K562 (cell line): Measurements from ENCODE around the gene DYSF. TPM values are rescaled to one million over a fixed set of nuclear protein-coding genes. Genes with fewer than 3 reads are reported as not detected.

Experiments
- ATAC-seq: fragments of 200-7000 bp; cut with Tn5 transposase; 3 replicates; pipeline ENCODE4 v1.9.1; 2020; ENCODE audit warnings: moderate library complexity
- BruUV-seq: library from RNA; stranded (reverse); fragments of 400-500 nt; replicated peaks from 2 replicates; lab custom pipeline; 2021; lab: Mats Ljungman, UMichigan
- CTCF ChIA-PET: fragments of 300-600 bp; formaldehyde crosslinking; extraction: SDS; loops from one replicate; lab custom pipeline; 2021; ENCODE audit warnings: low intra/inter-chr PET ratio; lab: Yijun Ruan, JAX
- POLR2A ChIA-PET: fragments of 300-600, 350-650 bp; sonication (Branson Sonifier 250); formaldehyde crosslinking; extraction: SDS; loops from one replicate; lab custom pipeline; 2021; ENCODE audit warnings: antibody characterized with exemption, inconsistent platforms; lab: Yijun Ruan, JAX
- DNase-seq, 4 experiments: peaks; one replicate each; pipeline versions ENCODE4 v3.0.0 to v3.0.0-alpha.2; 2011 to 2018; ENCODE audit warnings: low spot score in 3 of 4, mixed read lengths in 3 of 4; ENCODE audit errors: extremely low read depth in 1 of 4
- FAIRE-seq: peaks from 2 replicates; lab custom pipeline; 2011; peaks lifted over from hg19 to GRCh38; lab: Jason Lieb, UNC
- H2AFZ ChIP-seq: 2 replicates; pipeline ENCODE4 v1.6.0; 2011; ENCODE audit warnings: low read depth, low read length, control low read depth, inconsistent platforms
- H3K27ac ChIP-seq: fragments of 200-600 bp; 3 replicates; pipeline ENCODE4 v1.8.0; 2011; ENCODE audit warnings: low read depth, mild to moderate bottlenecking, control low read depth, inconsistent platforms, low read length, moderate library complexity, mixed read lengths; ENCODE audit errors: extremely low read depth
- H3K27me3 ChIP-seq, 2 experiments: fragments of 300-600 bp in 1 of 2; 2 replicates in 1 of 2; 3 replicates in 1 of 2; pipeline versions ENCODE4 v1.6.0 to v1.8.0; 2011; ENCODE audit warnings: inconsistent platforms in 2 of 2, low read length in 2 of 2, mild to moderate bottlenecking in 1 of 2, mixed read lengths in 1 of 2, moderate library complexity in 1 of 2; ENCODE audit not compliant: control insufficient read depth in 2 of 2, insufficient read depth in 2 of 2
- H3K36me3 ChIP-seq: fragments of 300-600 bp; 3 replicates; pipeline ENCODE4 v1.8.0; 2011; ENCODE audit warnings: mild to moderate bottlenecking, low read length, inconsistent platforms; ENCODE audit not compliant: control insufficient read depth, insufficient read depth
- H3K4me1 ChIP-seq, 2 experiments: fragments of 200-600 bp in 1 of 2; replicated peaks in 1 of 2; 2 replicates in 1 of 2; 3 replicates in 1 of 2; pipeline versions ENCODE4 v1.5.1 to v1.8.0; 2011; ENCODE audit warnings: inconsistent platforms in 2 of 2, low read length in 2 of 2, mild to moderate bottlenecking in 1 of 2, mixed read lengths in 1 of 2, moderate library complexity in 1 of 2; ENCODE audit not compliant: control insufficient read depth in 2 of 2, insufficient read depth in 2 of 2
- H3K4me2 ChIP-seq: 2 replicates; pipeline ENCODE4 v1.6.1; 2011; ENCODE audit warnings: low read length, control low read depth, inconsistent platforms, mixed read lengths; ENCODE audit not compliant: insufficient read depth
- H3K4me3 ChIP-seq: fragments of 200-600 bp; sonication (generic), shearing (Covaris generic); 2 replicates; pipeline ENCODE4 v1.5.1; 2016; ENCODE audit warnings: control low read depth, inconsistent platforms
- H3K79me2 ChIP-seq: fragments of 200-600 bp; 3 replicates; pipeline ENCODE4 v1.8.0; 2011; ENCODE audit warnings: low read length, inconsistent platforms; ENCODE audit not compliant: control insufficient read depth, insufficient read depth
- H3K9ac ChIP-seq, 2 experiments: 2 replicates each; pipeline versions ENCODE4 v1.6.0 to v1.6.1; 2011; ENCODE audit warnings: low read depth in 2 of 2, low read length in 2 of 2, control low read depth in 1 of 2, inconsistent platforms in 1 of 2, mild to moderate bottlenecking in 1 of 2, mixed read lengths in 1 of 2; ENCODE audit not compliant: insufficient read depth in 1 of 2
- H3K9me1 ChIP-seq: one replicate; pipeline ENCODE4 v1.6.0; 2011; ENCODE audit warnings: inconsistent platforms, mild to moderate bottlenecking, low read length, moderate library complexity; ENCODE audit not compliant: control insufficient read depth, insufficient read depth
- H3K9me3 ChIP-seq: replicated peaks from 2 replicates; pipeline ENCODE4 v1.5.1; 2011; ENCODE audit warnings: low read depth, low read length, inconsistent platforms; ENCODE audit not compliant: control insufficient read depth, insufficient read depth
- H4K20me1 ChIP-seq: replicated peaks from 2 replicates; pipeline ENCODE4 v1.6.1; 2011; ENCODE audit warnings: low read length, inconsistent platforms, mixed read lengths; ENCODE audit not compliant: control insufficient read depth, insufficient read depth
- ATF1 ChIP-seq, 2 experiments: fragments of 450-650 bp in 1 of 2; IDR thresholded peaks; 2 replicates each; pipeline ENCODE4 v1.6.1; 2016; ENCODE audit warnings: missing compliant biosample characterization in 1 of 2, missing genetic modification characterization in 1 of 2
- HLTF ChIP-seq: fragments of 450-650 bp; IDR thresholded peaks from 2 replicates; pipeline ENCODE4 v1.6.1; 2016
- HOXB6 ChIP-seq: fragments of 250-450 bp; sonication (Bioruptor Pico); IDR thresholded peaks from 2 replicates; pipeline ENCODE4 v1.5.1; 2022; ENCODE audit warnings: mild to moderate bottlenecking, borderline replicate concordance
- MAFG ChIP-seq: fragments of 450-650 bp; conservative IDR thresholded peaks from 2 replicates; pipeline ENCODE4 v1.6.1; 2016; ENCODE audit warnings: missing genetic modification characterization, missing compliant biosample characterization
- SIN3A ChIP-seq, 2 experiments: fragments of 150-350 bp in 1 of 2; IDR thresholded peaks; 2 replicates each; pipeline ENCODE4 v1.6.1; 2011 to 2016; ENCODE audit warnings: borderline replicate concordance in 2 of 2, low read depth in 2 of 2, low read length in 2 of 2, mild to moderate bottlenecking in 2 of 2, moderate library complexity in 2 of 2; ENCODE audit not compliant: control insufficient read depth in 1 of 2
- SMARCC2 ChIP-seq: fragments of 450-650 bp; IDR thresholded peaks from 2 replicates; pipeline ENCODE4 v1.6.1; 2017; ENCODE audit warnings: antibody characterized with exemption, moderate library complexity, mild to moderate bottlenecking, low read depth
- TEAD2 ChIP-seq: fragments of 450-650 bp; IDR thresholded peaks from 2 replicates; pipeline ENCODE4 v1.6.1; 2016; ENCODE audit warnings: missing genetic modification characterization, control low read depth, missing compliant biosample characterization
- TEAD4 ChIP-seq, 2 experiments: sonication (generic) in 1 of 2; formaldehyde crosslinking in 1 of 2; IDR thresholded peaks; 2 replicates each; pipeline versions ENCODE4 v1.6.1 to v1.8.0; 2012 to 2022; ENCODE audit warnings: borderline replicate concordance in 1 of 2, inconsistent platforms in 1 of 2, low read length in 1 of 2, mild to moderate bottlenecking in 1 of 2, missing genetic modification reagents in 1 of 2
- ZNF324 ChIP-seq: fragments of 250-450 bp; sonication (Bioruptor Pico); IDR thresholded peaks from 2 replicates; pipeline ENCODE4 v1.4.0; 2020; ENCODE audit warnings: mild to moderate bottlenecking
- ZNF431 ChIP-seq: sonication (generic); formaldehyde crosslinking; IDR thresholded peaks from 2 replicates; pipeline ENCODE4 v1.8.0; 2022; ENCODE audit warnings: mild to moderate bottlenecking, missing genetic modification reagents
- ZNF586 ChIP-seq: fragments of 450-650 bp; formaldehyde crosslinking; conservative IDR thresholded peaks from 2 replicates; pipeline ENCODE4 v1.4.0; 2020; ENCODE audit warnings: mild to moderate bottlenecking, moderate library complexity
- ZNF780A ChIP-seq: fragments of 250-450 bp; sonication (Bioruptor Pico); IDR thresholded peaks from 2 replicates; pipeline ENCODE4 v1.5.0; 2021; ENCODE audit warnings: mild to moderate bottlenecking
- WGBS: fragments of 100-300 bp; shearing (Covaris generic); methylation state at CpG from one replicate; pipeline ENCODE4 v1.1.6; 2016; ENCODE audit warnings: low coverage, mixed read lengths; ENCODE audit not compliant: insufficient coverage; ENCODE audit errors: missing lambda C conversion rate; 5-methylcytosine and 5-hydroxymethylcytosine counted together
- in situ Hi-C: fragments of 300-500 bp; cut with MboI; formaldehyde crosslinking; loops from 4 replicates; pipeline ENCODE4 v1.15.0; 2018; ENCODE audit warnings: inconsistent platforms, mixed read lengths
- intact Hi-C: fragments of 100-400 bp; cut with micrococcal nuclease; formaldehyde crosslinking; loops from 2 replicates; pipeline ENCODE4 v1.14.2; 2022
- polyA plus RNA-seq, 8 experiments: library from polyadenylated mRNA; depleted of rRNA in 4 of 8; stranded (reverse) in 5 of 8; unstranded in 3 of 8; fragments of >200 nt; fragmentation: Nextera tagmentation in 2 of 8; fragmentation: Illumina TruSeq in 1 of 8; extraction: Ambion mirVana in 2 of 8; extraction: Trizol in 1 of 8; gene quantifications; 2 replicates each; pipeline versions ENCODE4 v1.2.1 to v1.2.3, GENCODE V29; 2011 to 2014; ENCODE audit warnings: inconsistent platforms in 1 of 8, missing spikeins in 1 of 8
- total RNA-seq, 7 experiments: library from RNA; depleted of rRNA in 6 of 7; stranded (reverse); fragments of >200 nt in 6 of 7; fragmentation: Illumina TruSeq in 2 of 7; extraction: Trizol in 2 of 7; gene quantifications; 2 replicates each; pipeline versions ENCODE4 v1.2.1 to v1.2.3, GENCODE V29; 2011 to 2021; ENCODE audit warnings: low replicate concordance in 1 of 7
- TF ChIP-seq, protein P1 (sequence below): fragments of 250-450 bp; sonication (Bioruptor Pico); IDR thresholded peaks from 2 replicates; pipeline ENCODE4 v1.4.0; 2020; ENCODE audit warnings: mild to moderate bottlenecking, moderate library complexity

DYSF gene
- total and polyA plus RNA-seq, 9 of the 15 experiments (the other 6 are each of a cell fraction or from before 2014, with no cell fraction given) = 0.01 to 0.80 (median 0.29) TPM

DNA sequence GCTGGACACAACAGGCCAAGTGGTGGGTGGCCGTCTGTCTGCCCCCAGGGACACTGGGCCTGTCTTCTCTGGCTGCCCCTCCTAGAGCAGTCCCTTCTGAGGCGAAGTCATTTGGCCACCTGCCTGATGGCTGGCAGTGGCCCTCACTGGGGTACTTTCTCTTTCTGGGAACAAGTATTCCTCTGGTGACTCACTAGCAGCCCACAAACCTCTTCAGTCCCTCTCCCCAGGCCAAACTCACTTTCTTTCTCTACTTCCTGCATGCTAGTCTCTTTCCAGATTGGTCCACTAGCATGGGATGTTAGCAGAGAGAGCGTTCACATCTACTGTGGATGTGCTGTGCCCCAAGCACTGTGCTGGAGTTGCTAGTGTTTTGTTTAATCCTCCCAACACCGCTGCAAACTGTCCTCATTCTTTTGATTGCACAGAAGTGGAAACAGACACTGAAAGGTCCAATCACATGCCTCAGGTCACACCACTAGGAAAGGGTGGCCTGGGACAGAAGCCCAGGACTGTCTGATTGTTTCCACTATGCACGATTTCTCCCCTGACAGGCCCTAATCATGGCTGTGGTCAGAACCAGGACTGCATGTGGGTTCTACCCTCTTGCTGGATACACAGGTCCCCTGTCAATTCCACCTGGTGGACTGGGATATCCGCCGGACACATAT, 5.2 kb downstream of the DYSF start:
- Histone ChIP-seq H4K20me1 (no peaks in the 10 kb centered on the region; the same call in 1 of the 2 replicates), H3K79me2 (no peaks in the 10 kb centered on the region), H3K27me3 (no peaks in the 10 kb centered on the region), H3K36me3 (no peaks in the 10 kb centered on the region), H3K27ac (no peak overlapping the region), H3K9me1 (no peaks in the 10 kb centered on the region), H3K9me3 (no peaks in the 10 kb centered on the region)
- intact Hi-C loops (no loop called here), in situ Hi-C loops (no loop called here)
- peak; percentile 78 for FAIRE-seq
- DNase-seq = no peak
- ATAC-seq = no peak
- ChIA-PET CTCF (no interaction called here), POLR2A (interaction anchor here (1.2 kb wide), 1 partner anchor 10 kb away, joined by 3 read pairs; no protein-coding TSS in a partner anchor)
- no TSS peak for BruUV-seq
- 63% methylated on average over 7 of the region's 7 CpGs for WGBS
- no peak for TF ChIP-seq ZNF780A (CRISPR knock-in tag)
- TF ChIP-seq ATF1 (CRISPR knock-in tag; IDR thresholded peaks at IDR 0.05) = no peak
- TF ChIP-seq ATF1 (tag; IDR thresholded peaks at IDR 0.05) = no peak
- no peak for TF ChIP-seq SIN3A (IDR thresholded peaks at IDR 0.05; ENCODE audit: borderline replicate concordance in 2 of 2, control insufficient read depth in 1 of 2, low read depth in 2 of 2, low read length in 2 of 2)
- TF ChIP-seq, all 486 proteins: peak for 0
- Histone ChIP-seq H3K4me2 (no peak overlapping the region), H3K9ac (no peak overlapping the region), H3K4me1 (peaks cover 19 to 24% of the 10 kb centered on the region in 2 experiments; a peak in 4 of 5 replicates), H2AFZ (no peak overlapping the region), H3K4me3 (no peak overlapping the region)

GRCh38 chr2:71459084-71459431, 5.7 kb downstream of the DYSF start:
- no peak for DNase-seq
- ATAC-seq = no peak
- POLR2A ChIA-PET = no interaction called here
- H3K4me3 ChIP-seq = no peak overlapping the region
- H3K79me2 ChIP-seq = no peaks in the 10 kb centered on the region
- BruUV-seq = no TSS peak
- H3K9me1 ChIP-seq = no peaks in the 10 kb centered on the region
- no peak overlapping the region for H3K4me2 ChIP-seq
- intact Hi-C loops (no loop called here), in situ Hi-C loops (no loop called here)
- FAIRE-seq = no peak
- H3K9ac ChIP-seq = no peak overlapping the region
- no peaks in the 10 kb centered on the region; the same call in 1 of the 2 replicates for H4K20me1 ChIP-seq
- H3K4me1 ChIP-seq = peaks cover 13 to 20% of the 10 kb centered on the region in 2 experiments; a peak in 4 of 5 replicates
- 51% methylated on average over 2 of the region's 2 CpGs for WGBS
- H3K9me3 ChIP-seq = peaks cover 3% of the 10 kb centered on the region; the same call in 1 of the 2 replicates
- H3K27ac ChIP-seq = no peak overlapping the region
- no peaks in the 10 kb centered on the region for H3K27me3 ChIP-seq
- H3K36me3 ChIP-seq = no peaks in the 10 kb centered on the region
- no peak overlapping the region for H2AFZ ChIP-seq
- CTCF ChIA-PET = no interaction called here
- no peak for TF ChIP-seq SMARCC2
- TF ChIP-seq MAFG = no peak
- no peak for TF ChIP-seq ZNF431 (CRISPR knock-in tag)
- TF ChIP-seq ZNF586 (CRISPR knock-in tag) = no peak
- TF ChIP-seq HOXB6 (CRISPR knock-in tag) = no peak
- TF ChIP-seq, protein P1, sequence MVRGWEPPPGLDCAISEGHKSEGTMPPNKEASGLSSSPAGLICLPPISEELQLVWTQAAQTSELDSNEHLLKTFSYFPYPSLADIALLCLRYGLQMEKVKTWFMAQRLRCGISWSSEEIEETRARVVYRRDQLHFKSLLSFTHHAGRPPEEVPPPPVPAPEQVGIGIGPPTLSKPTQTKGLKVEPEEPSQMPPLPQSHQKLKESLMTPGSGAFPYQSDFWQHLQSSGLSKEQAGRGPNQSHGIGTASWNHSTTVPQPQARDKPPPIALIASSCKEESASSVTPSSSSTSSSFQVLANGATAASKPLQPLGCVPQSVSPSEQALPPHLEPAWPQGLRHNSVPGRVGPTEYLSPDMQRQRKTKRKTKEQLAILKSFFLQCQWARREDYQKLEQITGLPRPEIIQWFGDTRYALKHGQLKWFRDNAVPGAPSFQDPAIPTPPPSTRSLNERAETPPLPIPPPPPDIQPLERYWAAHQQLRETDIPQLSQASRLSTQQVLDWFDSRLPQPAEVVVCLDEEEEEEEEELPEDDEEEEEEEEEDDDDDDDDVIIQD (CRISPR knock-in tag) = no peak
- TF ChIP-seq ZNF324 (CRISPR knock-in tag) = no peak
- no peak for TF ChIP-seq TEAD4 (IDR thresholded peaks at IDR 0.05; ENCODE audit: low read length)
- no peak for TF ChIP-seq TEAD4 (CRISPR knock-in tag; IDR thresholded peaks at IDR 0.05; ENCODE audit: borderline replicate concordance)
- no peak for TF ChIP-seq TEAD2 (tag)
- no peak for TF ChIP-seq HLTF
- TF ChIP-seq ATF1 (CRISPR knock-in tag; IDR thresholded peaks at IDR 0.05) = no peak
- TF ChIP-seq ATF1 (tag; IDR thresholded peaks at IDR 0.05) = no peak
